SK-N-SH (cell line): Measurements from ENCODE around the gene SYNE2.

ENCODE experiments used
- EP300 ChIP-seq, 2 experiments: IDR thresholded peaks; 2 replicates each; pipeline versions ENCODE4 v1.4.0 to v1.6.1; 2012; ENCODE audit warnings: borderline replicate concordance in 1 of 2, low read depth in 1 of 2, low read length in 1 of 2
- EZH2phosphoT487 ChIP-seq: fragments of 200-600 bp; sonication (generic); IDR thresholded peaks from 2 replicates; pipeline ENCODE4 v1.6.1; 2017; ENCODE audit warnings: low read depth, mixed run types, mild to moderate bottlenecking, antibody characterized with exemption, moderate library complexity, borderline replicate concordance
- JUND ChIP-seq: IDR thresholded peaks from 2 replicates; pipeline ENCODE4 v1.4.0; 2012
- NFIC ChIP-seq: IDR thresholded peaks from 2 replicates; pipeline ENCODE4 v1.4.0; 2012; ENCODE audit warnings: borderline replicate concordance
- POLR2AphosphoS5 ChIP-seq: IDR thresholded peaks from 2 replicates; pipeline ENCODE4 v1.6.1; 2012; ENCODE audit warnings: low read depth, low read length
- RCOR1 ChIP-seq: fragments of 150-350 bp; IDR thresholded peaks from 2 replicates; pipeline ENCODE4 v1.6.1; 2017; ENCODE audit warnings: antibody characterized with exemption, low read length
- RFX5 ChIP-seq: IDR thresholded peaks from 2 replicates; pipeline ENCODE4 v1.6.1; 2012; ENCODE audit warnings: mild to moderate bottlenecking, improper control_type of control experiment, low read length
- SMC3 ChIP-seq: IDR thresholded peaks from 2 replicates; pipeline ENCODE4 v1.6.1; 2012; ENCODE audit warnings: low read depth, low read length, improper control_type of control experiment
- TAF1 ChIP-seq: IDR thresholded peaks from 2 replicates; pipeline ENCODE4 v1.6.1; 2012; ENCODE audit warnings: low read depth, mild to moderate bottlenecking, low read length, moderate library complexity, borderline replicate concordance
- TEAD4 ChIP-seq: IDR thresholded peaks from 2 replicates; pipeline ENCODE4 v1.4.0; 2012; ENCODE audit warnings: mild to moderate bottlenecking, borderline replicate concordance; ENCODE audit not compliant: insufficient read depth
- TF ChIP-seq, protein P1 (sequence below): IDR thresholded peaks from 2 replicates; pipeline ENCODE4 v1.6.1; 2012; ENCODE audit warnings: mild to moderate bottlenecking, low read depth, low read length, moderate library complexity
- TF ChIP-seq, protein P2 (sequence below): fragments of 200-600 bp; sonication (generic); IDR thresholded peaks from 2 replicates; pipeline ENCODE4 v1.6.1; 2017; ENCODE audit warnings: antibody characterized with exemption, mild to moderate bottlenecking, moderate library complexity
- TF ChIP-seq, protein P3 (sequence below): IDR thresholded peaks from 2 replicates; pipeline ENCODE4 v1.4.0; 2012; ENCODE audit warnings: low read depth, borderline replicate concordance
- TF ChIP-seq, protein P4 (sequence below): IDR thresholded peaks from 2 replicates; pipeline ENCODE4 v1.4.0; 2012; ENCODE audit warnings: low read depth

DNA sequence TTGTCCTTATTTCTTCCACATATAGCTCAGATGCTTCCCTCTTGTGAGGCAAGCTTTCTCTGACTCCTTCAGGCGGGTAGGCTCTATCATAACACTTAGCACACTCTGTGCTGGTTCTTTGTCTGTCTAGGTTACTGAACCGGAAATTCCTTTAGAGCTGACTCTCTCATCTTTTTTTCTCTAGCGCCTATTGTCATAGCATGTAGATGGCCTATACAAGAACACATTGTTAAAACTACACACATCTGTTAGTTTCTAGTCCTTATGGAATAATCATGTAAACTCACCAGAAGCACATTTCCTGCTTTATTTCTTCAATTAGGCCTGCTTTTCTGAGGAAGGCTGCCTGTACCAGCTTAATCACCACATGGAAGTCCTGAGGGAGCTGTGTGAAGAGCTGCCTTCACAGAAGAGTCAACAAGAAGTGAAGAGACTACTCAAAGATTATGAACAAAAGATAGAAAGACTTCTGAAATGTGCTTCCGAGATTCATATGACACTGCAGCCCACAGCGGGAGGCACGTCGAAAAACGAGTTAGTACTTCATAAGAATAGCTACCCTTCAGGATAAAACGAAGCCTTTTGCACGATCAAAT is 143.9 kb downstream of the SYNE2 start:
- TF ChIP-seq RCOR1 (no peak), TEAD4 (no peak), NFIC (no peak), EP300 (IDR thresholded peaks at IDR 0.05; ENCODE audit: borderline replicate concordance in 1 of 2, low read depth in 1 of 2, low read length in 1 of 2) (no peak), TAF1 (no peak), SMC3 (no peak), POLR2AphosphoS5 (no peak), RFX5 (no peak), JUND (no peak), EZH2phosphoT487 (no peak)
- TF ChIP-seq, protein P1, sequence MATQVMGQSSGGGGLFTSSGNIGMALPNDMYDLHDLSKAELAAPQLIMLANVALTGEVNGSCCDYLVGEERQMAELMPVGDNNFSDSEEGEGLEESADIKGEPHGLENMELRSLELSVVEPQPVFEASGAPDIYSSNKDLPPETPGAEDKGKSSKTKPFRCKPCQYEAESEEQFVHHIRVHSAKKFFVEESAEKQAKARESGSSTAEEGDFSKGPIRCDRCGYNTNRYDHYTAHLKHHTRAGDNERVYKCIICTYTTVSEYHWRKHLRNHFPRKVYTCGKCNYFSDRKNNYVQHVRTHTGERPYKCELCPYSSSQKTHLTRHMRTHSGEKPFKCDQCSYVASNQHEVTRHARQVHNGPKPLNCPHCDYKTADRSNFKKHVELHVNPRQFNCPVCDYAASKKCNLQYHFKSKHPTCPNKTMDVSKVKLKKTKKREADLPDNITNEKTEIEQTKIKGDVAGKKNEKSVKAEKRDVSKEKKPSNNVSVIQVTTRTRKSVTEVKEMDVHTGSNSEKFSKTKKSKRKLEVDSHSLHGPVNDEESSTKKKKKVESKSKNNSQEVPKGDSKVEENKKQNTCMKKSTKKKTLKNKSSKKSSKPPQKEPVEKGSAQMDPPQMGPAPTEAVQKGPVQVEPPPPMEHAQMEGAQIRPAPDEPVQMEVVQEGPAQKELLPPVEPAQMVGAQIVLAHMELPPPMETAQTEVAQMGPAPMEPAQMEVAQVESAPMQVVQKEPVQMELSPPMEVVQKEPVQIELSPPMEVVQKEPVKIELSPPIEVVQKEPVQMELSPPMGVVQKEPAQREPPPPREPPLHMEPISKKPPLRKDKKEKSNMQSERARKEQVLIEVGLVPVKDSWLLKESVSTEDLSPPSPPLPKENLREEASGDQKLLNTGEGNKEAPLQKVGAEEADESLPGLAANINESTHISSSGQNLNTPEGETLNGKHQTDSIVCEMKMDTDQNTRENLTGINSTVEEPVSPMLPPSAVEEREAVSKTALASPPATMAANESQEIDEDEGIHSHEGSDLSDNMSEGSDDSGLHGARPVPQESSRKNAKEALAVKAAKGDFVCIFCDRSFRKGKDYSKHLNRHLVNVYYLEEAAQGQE, result no peak
- TF ChIP-seq, protein P2, sequence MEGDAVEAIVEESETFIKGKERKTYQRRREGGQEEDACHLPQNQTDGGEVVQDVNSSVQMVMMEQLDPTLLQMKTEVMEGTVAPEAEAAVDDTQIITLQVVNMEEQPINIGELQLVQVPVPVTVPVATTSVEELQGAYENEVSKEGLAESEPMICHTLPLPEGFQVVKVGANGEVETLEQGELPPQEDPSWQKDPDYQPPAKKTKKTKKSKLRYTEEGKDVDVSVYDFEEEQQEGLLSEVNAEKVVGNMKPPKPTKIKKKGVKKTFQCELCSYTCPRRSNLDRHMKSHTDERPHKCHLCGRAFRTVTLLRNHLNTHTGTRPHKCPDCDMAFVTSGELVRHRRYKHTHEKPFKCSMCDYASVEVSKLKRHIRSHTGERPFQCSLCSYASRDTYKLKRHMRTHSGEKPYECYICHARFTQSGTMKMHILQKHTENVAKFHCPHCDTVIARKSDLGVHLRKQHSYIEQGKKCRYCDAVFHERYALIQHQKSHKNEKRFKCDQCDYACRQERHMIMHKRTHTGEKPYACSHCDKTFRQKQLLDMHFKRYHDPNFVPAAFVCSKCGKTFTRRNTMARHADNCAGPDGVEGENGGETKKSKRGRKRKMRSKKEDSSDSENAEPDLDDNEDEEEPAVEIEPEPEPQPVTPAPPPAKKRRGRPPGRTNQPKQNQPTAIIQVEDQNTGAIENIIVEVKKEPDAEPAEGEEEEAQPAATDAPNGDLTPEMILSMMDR, result no peak
- TF ChIP-seq, protein P3, sequence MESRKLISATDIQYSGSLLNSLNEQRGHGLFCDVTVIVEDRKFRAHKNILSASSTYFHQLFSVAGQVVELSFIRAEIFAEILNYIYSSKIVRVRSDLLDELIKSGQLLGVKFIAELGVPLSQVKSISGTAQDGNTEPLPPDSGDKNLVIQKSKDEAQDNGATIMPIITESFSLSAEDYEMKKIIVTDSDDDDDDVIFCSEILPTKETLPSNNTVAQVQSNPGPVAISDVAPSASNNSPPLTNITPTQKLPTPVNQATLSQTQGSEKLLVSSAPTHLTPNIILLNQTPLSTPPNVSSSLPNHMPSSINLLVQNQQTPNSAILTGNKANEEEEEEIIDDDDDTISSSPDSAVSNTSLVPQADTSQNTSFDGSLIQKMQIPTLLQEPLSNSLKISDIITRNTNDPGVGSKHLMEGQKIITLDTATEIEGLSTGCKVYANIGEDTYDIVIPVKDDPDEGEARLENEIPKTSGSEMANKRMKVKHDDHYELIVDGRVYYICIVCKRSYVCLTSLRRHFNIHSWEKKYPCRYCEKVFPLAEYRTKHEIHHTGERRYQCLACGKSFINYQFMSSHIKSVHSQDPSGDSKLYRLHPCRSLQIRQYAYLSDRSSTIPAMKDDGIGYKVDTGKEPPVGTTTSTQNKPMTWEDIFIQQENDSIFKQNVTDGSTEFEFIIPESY, result no peak
- TF ChIP-seq, protein P4, sequence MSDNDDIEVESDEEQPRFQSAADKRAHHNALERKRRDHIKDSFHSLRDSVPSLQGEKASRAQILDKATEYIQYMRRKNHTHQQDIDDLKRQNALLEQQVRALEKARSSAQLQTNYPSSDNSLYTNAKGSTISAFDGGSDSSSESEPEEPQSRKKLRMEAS, result no peak
